ENCODE data around the gene MREG.

GRCh38 chr2:215914054-215914776, 99.1 kb downstream of the MREG start:
- TF ChIP-seq CTCF (IDR thresholded peaks at IDR 0.05; ENCODE audit: low read length) (no peak), EZH2 (IDR thresholded peaks at IDR 0.05; ENCODE audit: borderline replicate concordance, low read length) (no peak)
